CD14-positive monocyte (primary cell): Measurements from ENCODE around the gene COL19A1. TPM values are rescaled to one million over a fixed set of nuclear protein-coding genes. Genes with fewer than 3 reads are reported as not detected.
A peak's percentile ranks its signal among the peaks of the same experiment; 100 is the strongest.

Experiments used
- DNase-seq, 3 donors: peaks; one replicate each; pipeline ENCODE4 v3.0.0-alpha.2; 2011 to 2022
- H2AFZ ChIP-seq: 2 replicates; pipeline ENCODE4 v1.6.0; 2012; ENCODE audit warnings: mild to moderate bottlenecking, low read depth, low read length, inconsistent platforms; ENCODE audit not compliant: insufficient read depth, poor library complexity, severe bottlenecking
- H3K27ac ChIP-seq, 2 donors: 1 replicate in 1 of 2; 2 replicates in 1 of 2; pipeline ENCODE4 v1.5.1; 2012 to 2013; ENCODE audit warnings: low read length in 2 of 2, control low read depth in 1 of 2, inconsistent platforms in 1 of 2, low read depth in 1 of 2, mild to moderate bottlenecking in 1 of 2
- H3K27me3 ChIP-seq, 2 donors: one replicate each; pipeline versions ENCODE4 v1.6.0 to v1.6.1; 2011 to 2013; ENCODE audit warnings: low read length in 2 of 2; ENCODE audit not compliant: control insufficient read depth in 2 of 2, insufficient read depth in 2 of 2
- H3K36me3 ChIP-seq, 2 donors: replicated peaks in 1 of 2; 1 replicate in 1 of 2; 2 replicates in 1 of 2; pipeline versions ENCODE4 v1.5.1 to v1.6.1; 2012 to 2013; ENCODE audit warnings: low read length in 2 of 2, control low read depth in 1 of 2, inconsistent platforms in 1 of 2, mild to moderate bottlenecking in 1 of 2; ENCODE audit not compliant: insufficient read depth in 2 of 2, control insufficient read depth in 1 of 2
- H3K4me1 ChIP-seq, 2 donors: 1 replicate in 1 of 2; 2 replicates in 1 of 2; pipeline versions ENCODE4 v1.5.1 to v1.6.1; 2012 to 2013; ENCODE audit warnings: low read length in 2 of 2, control low read depth in 1 of 2, inconsistent platforms in 1 of 2, mild to moderate bottlenecking in 1 of 2, moderate library complexity in 1 of 2; ENCODE audit not compliant: insufficient read depth in 2 of 2, control insufficient read depth in 1 of 2
- H3K4me2 ChIP-seq: replicated peaks from 2 replicates; pipeline ENCODE3; 2012; ENCODE audit warnings: low read length, moderate library complexity, mild to moderate bottlenecking; ENCODE audit not compliant: poor library complexity, severe bottlenecking; ENCODE audit errors: extremely low read depth
- H3K4me3 ChIP-seq, 3 experiments: fragments of 200-600 bp in 1 of 3; sonication (generic) in 1 of 3; replicated peaks in 1 of 3; 1 replicate in 2 of 3; 2 replicates in 1 of 3; pipeline ENCODE4 v1.5.1; 2011 to 2013; ENCODE audit warnings: low read length in 3 of 3, mild to moderate bottlenecking in 3 of 3, control low read depth in 2 of 3, low read depth in 2 of 3, inconsistent platforms in 1 of 3, moderate library complexity in 1 of 3
- H3K79me2 ChIP-seq: 2 replicates; pipeline ENCODE4 v1.6.0; 2012; ENCODE audit warnings: mild to moderate bottlenecking, control low read depth, inconsistent platforms, low read length, moderate library complexity; ENCODE audit not compliant: insufficient read depth
- H3K9ac ChIP-seq: 2 replicates; pipeline ENCODE4 v1.6.0; 2017; ENCODE audit warnings: low read length, mild to moderate bottlenecking; ENCODE audit not compliant: insufficient read depth, poor library complexity, severe bottlenecking
- H3K9me3 ChIP-seq, 2 donors: replicated peaks in 1 of 2; 1 replicate in 1 of 2; 2 replicates in 1 of 2; pipeline versions ENCODE4 v1.5.1 to v1.6.1; 2012 to 2013; ENCODE audit warnings: low read length in 2 of 2, control low read depth in 1 of 2; ENCODE audit not compliant: control insufficient read depth in 1 of 2, insufficient read depth in 1 of 2
- H4K20me1 ChIP-seq: 2 replicates; pipeline ENCODE4 v1.6.0; 2012; ENCODE audit warnings: mild to moderate bottlenecking, low read length, control low read depth, moderate library complexity; ENCODE audit not compliant: insufficient read depth
- H3K27ac Mint-ChIP-seq, 7 donors: one replicate each; pipeline ENCODE4 v1.8.0; 2020; ENCODE audit warnings: mild to moderate bottlenecking in 7 of 7, mixed read lengths in 7 of 7, moderate library complexity in 6 of 7, inconsistent platforms in 2 of 7
- H3K27me3 Mint-ChIP-seq, 3 donors: one replicate each; pipeline ENCODE4 v1.8.0; 2021 to 2022; ENCODE audit warnings: low read depth in 3 of 3, mild to moderate bottlenecking in 3 of 3, mixed read lengths in 3 of 3, moderate library complexity in 3 of 3, inconsistent platforms in 1 of 3
- H3K36me3 Mint-ChIP-seq, 2 donors: one replicate each; pipeline ENCODE4 v1.8.0; 2020; ENCODE audit warnings: mixed read lengths in 2 of 2, inconsistent platforms in 1 of 2, mild to moderate bottlenecking in 1 of 2
- H3K4me1 Mint-ChIP-seq: one replicate; pipeline ENCODE4 v1.8.0; 2020; ENCODE audit warnings: mild to moderate bottlenecking, mixed read lengths
- H3K4me3 Mint-ChIP-seq, 2 donors: one replicate each; pipeline ENCODE4 v1.8.0; 2020; ENCODE audit warnings: mild to moderate bottlenecking in 2 of 2, mixed read lengths in 2 of 2, moderate library complexity in 1 of 2
- H3K9me3 Mint-ChIP-seq, 7 donors: one replicate each; pipeline ENCODE4 v1.8.0; 2020 to 2022; ENCODE audit warnings: mixed read lengths in 7 of 7, mild to moderate bottlenecking in 6 of 7, moderate library complexity in 6 of 7, inconsistent platforms in 2 of 7
- CTCF ChIP-seq: fragments of 200-600 bp; IDR thresholded peaks from one replicate; pipeline ENCODE4 v1.8.0; 2022; ENCODE audit warnings: antibody characterized with exemption, mild to moderate bottlenecking
- WGBS: methylation state at CpG from one replicate; pipeline ENCODE4 v1.1.5; 2013; ENCODE audit warnings: missing lambda C conversion rate; ENCODE audit not compliant: insufficient coverage; 5-methylcytosine and 5-hydroxymethylcytosine counted together
- intact Hi-C, 2 donors: fragments of 100-400 bp; cut with micrococcal nuclease; formaldehyde crosslinking; loops; one replicate each; pipeline versions ENCODE4 v1.15.0 to v1.15.1; 2023
- polyA plus RNA-seq, 3 donors: library from polyadenylated mRNA; depleted of rRNA in 1 of 3; unstranded in 2 of 3; stranded (reverse) in 1 of 3; fragments of 300-500 nt in 2 of 3; fragments of >200 nt in 1 of 3; fragmentation: Illumina TruSeq in 2 of 3; gene quantifications; 1 replicate in 2 of 3; 2 replicates in 1 of 3; pipeline ENCODE4 v1.2.3, GENCODE V29; 2012 to 2021

COL19A1 gene
- polyA plus RNA-seq, 3 donors: not detected

GRCh38 chr6:69907981-69908498 is 41.7 kb downstream of the COL19A1 start:
- Histone ChIP-seq H3K36me3 (no peaks in the 10 kb centered on the region), H3K4me1 (no peaks in the 10 kb centered on the region), H2AFZ (no peak overlapping the region), H3K27me3 (no peaks in the 10 kb centered on the region), H3K9me3 (no peaks in the 10 kb centered on the region), H3K79me2 (no peaks in the 10 kb centered on the region), H3K4me3 (no peak overlapping the region), H4K20me1 (no peaks in the 10 kb centered on the region), H3K4me2 (no peak overlapping the region), H3K9ac (no peak overlapping the region), H3K27ac (no peak overlapping the region)
- Mint-ChIP-seq H3K4me3 (no peak overlapping the region), H3K9me3 (peaks cover 0 to 8% (median 0%) of the 10 kb centered on the region in 7 donors), H3K36me3 (no peaks in the 10 kb centered on the region), H3K4me1 (no peaks in the 10 kb centered on the region), H3K27ac (no peak overlapping the region), H3K27me3 (peaks cover 0 to 3% (median 2%) of the 10 kb centered on the region in 3 donors)
- WGBS: no CpG with 5 or more reads among the region's 1 CpG
- TF ChIP-seq CTCF: no peak
- DNase-seq: no peak
- intact Hi-C loops: no loop called here

GRCh38 chr6:69913361-69913760 is 47.0 kb downstream of the COL19A1 start:
- intact Hi-C loops: no loop called here
- H3K79me2 ChIP-seq: no peaks in the 10 kb centered on the region
- Mint-ChIP-seq H3K27ac (peak overlapping the region in 1 of 7 donors; percentile 1), H3K4me1 (no peaks in the 10 kb centered on the region), H3K27me3 (no peaks in the 10 kb centered on the region), H3K4me3 (no peak overlapping the region), H3K9me3 (peaks cover 0 to 6% (median 3%) of the 10 kb centered on the region in 7 donors), H3K36me3 (no peaks in the 10 kb centered on the region)
- no peak overlapping the region for H3K9ac ChIP-seq
- H3K9me3 ChIP-seq: no peaks in the 10 kb centered on the region
- H3K4me1 ChIP-seq: no peaks in the 10 kb centered on the region
- H3K4me2 ChIP-seq: no peak overlapping the region
- H3K27me3 ChIP-seq: no peaks in the 10 kb centered on the region
- no peaks in the 10 kb centered on the region for H4K20me1 ChIP-seq
- H3K27ac ChIP-seq: no peak overlapping the region
- no peak for DNase-seq
- H3K36me3 ChIP-seq: no peaks in the 10 kb centered on the region
- H3K4me3 ChIP-seq: no peak overlapping the region
- TF ChIP-seq CTCF: no peak
- H2AFZ ChIP-seq: no peak overlapping the region
